Brain microvascular endothelial cell (primary cell): ENCODE measurements around the gene SLC12A4.

Experiments
- DNase-seq: peaks from one replicate; pipeline ENCODE4 v3.0.0-alpha.2; 2020
- H3K27ac ChIP-seq: fragments of 250-450 bp; sonication (Bioruptor Pico); 2 replicates; pipeline ENCODE4 v1.5.1; 2020; ENCODE audit warnings: mild to moderate bottlenecking, moderate library complexity
- H3K27me3 ChIP-seq: fragments of 250-450 bp; sonication (Bioruptor Pico); replicated peaks from 2 replicates; pipeline ENCODE4 v1.5.1; 2020; ENCODE audit warnings: mild to moderate bottlenecking
- H3K36me3 ChIP-seq: fragments of 250-450 bp; sonication (Bioruptor Pico); replicated peaks from 2 replicates; pipeline ENCODE4 v1.5.1; 2020; ENCODE audit warnings: mild to moderate bottlenecking
- H3K4me3 ChIP-seq: 2 replicates; pipeline ENCODE4 v1.5.1; 2011; ENCODE audit warnings: low read depth, mild to moderate bottlenecking, control low read depth, low read length, moderate library complexity
- in situ Hi-C: cut with HindIII; loops from 2 replicates; pipeline ENCODE4 v1.10.0; 2017; ENCODE audit warnings: low sequenced_read_pairs, low pct_ligation_motif_present
- TF ChIP-seq, protein P1 (sequence below): IDR thresholded peaks from 2 replicates; pipeline ENCODE4 v1.5.1; 2011; ENCODE audit warnings: low read depth, mild to moderate bottlenecking, moderate library complexity, low read length, control low read depth, inconsistent platforms; ENCODE audit errors: missing control alignments

Gene SLC12A4

DNA sequence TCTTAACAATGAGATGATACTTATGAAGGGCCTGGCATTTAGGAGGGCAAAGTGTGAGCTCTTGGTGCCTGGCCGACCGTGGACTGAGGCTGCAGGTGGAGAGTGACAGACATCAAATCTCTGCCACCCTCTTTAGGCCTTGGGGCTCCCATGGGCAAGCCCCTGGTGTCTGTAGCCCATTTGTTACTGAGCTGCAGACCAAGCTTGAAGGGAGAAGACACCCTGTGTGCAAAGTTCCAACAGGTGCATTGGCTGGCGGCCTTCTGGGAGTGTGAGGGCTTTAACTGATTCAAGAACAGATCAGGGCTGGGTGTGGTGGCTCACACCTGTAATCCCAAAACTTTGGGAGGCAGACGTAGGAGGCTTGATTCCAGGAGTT, 36.0 kb downstream of the SLC12A4 start:
- Histone ChIP-seq H3K27me3 (no peaks in the 10 kb centered on the region), H3K4me3 (no peak overlapping the region), H3K27ac (no peak overlapping the region), H3K36me3 (peaks cover 11% of the 10 kb centered on the region)
- no peak for DNase-seq
- in situ Hi-C loops = no loop called here
- TF ChIP-seq, protein P1, sequence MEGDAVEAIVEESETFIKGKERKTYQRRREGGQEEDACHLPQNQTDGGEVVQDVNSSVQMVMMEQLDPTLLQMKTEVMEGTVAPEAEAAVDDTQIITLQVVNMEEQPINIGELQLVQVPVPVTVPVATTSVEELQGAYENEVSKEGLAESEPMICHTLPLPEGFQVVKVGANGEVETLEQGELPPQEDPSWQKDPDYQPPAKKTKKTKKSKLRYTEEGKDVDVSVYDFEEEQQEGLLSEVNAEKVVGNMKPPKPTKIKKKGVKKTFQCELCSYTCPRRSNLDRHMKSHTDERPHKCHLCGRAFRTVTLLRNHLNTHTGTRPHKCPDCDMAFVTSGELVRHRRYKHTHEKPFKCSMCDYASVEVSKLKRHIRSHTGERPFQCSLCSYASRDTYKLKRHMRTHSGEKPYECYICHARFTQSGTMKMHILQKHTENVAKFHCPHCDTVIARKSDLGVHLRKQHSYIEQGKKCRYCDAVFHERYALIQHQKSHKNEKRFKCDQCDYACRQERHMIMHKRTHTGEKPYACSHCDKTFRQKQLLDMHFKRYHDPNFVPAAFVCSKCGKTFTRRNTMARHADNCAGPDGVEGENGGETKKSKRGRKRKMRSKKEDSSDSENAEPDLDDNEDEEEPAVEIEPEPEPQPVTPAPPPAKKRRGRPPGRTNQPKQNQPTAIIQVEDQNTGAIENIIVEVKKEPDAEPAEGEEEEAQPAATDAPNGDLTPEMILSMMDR = no peak

DNA sequence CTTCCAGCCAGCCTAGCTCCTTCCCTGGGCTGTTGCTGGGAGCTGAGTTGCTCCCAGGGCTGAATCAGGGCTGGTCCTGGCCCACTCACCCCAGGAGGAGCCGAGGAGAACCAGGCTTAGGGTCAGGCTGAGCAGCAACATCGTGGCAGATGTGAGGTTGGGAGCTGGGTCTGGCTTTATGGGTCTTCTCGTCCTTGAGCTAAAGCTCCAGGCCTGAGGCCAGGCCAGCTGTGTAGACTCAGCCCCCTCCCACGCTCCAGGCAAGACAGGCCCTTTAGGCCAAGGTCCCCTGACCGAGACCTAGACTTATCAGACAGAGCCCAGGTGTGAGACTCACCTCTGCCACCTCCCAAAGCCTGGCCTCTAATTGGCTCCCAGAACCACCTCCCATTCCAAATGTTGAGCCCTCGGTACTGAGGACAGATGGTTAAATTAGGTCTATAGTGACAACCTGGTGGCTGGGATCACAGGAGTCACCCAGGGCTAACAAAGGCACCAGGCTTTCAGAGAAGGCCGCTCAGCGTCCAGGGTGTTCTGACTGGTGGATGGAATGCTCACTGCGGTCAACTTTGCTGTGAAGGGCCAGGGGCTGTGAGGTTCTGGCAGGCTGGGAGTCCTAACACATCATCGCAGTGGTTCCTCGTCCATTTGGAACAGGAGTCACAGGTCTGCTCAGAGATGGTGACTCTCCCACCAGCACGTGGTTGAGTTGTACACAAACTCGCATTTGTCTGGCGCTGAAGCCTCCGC, 36.5 kb downstream of the SLC12A4 start, which contains the start of gene CTRL:
Gene CTRL, minus strand, starts transcription at position 151 of the 750 bp plus-strand sequence. Its CDS starts 10 bp downstream, at position 141.
- DNase-seq = no peak
- TF ChIP-seq, protein P1 = peak; percentile 40
- peaks cover 11% of the 10 kb centered on the region for H3K36me3 ChIP-seq
- no peaks in the 10 kb centered on the region for H3K27me3 ChIP-seq
- H3K27ac ChIP-seq = no peak within 1 kb of the TSS
- no peak within 1 kb of the TSS for H3K4me3 ChIP-seq
- in situ Hi-C loops = no loop called here

DNA sequence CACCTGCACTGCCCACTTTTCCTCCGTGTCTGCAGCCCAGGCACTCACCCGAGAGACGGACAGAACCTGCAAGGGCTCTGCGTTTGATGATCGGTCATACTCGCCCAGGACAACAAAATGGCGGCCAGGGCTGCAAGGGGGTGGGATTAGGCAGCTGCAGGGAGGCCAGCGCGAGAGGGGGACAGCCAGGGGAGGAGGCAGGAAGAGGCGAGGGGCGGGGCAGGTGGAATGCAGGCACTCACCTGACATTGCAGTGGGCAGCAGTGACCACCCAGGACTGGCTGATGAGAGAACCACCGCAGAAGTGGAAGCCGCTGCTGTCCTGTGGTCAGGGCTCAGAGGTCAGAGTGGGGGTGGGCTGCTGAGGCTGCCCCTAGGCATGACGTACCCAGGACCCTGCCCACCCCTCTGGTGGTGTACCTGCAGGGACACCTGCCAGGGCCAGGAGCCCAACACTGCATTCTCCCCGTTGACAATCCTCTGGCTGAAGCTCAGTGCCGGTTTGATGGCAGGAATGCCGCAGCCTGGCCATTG, 37.7 kb downstream of the SLC12A4 start:
- Histone ChIP-seq H3K27ac (no peak overlapping the region), H3K36me3 (peaks cover 11% of the 10 kb centered on the region), H3K27me3 (no peaks in the 10 kb centered on the region), H3K4me3 (no peak overlapping the region)
- TF ChIP-seq, protein P1 = no peak
- in situ Hi-C loops = no loop called here
- DNase-seq = no peak

DNA sequence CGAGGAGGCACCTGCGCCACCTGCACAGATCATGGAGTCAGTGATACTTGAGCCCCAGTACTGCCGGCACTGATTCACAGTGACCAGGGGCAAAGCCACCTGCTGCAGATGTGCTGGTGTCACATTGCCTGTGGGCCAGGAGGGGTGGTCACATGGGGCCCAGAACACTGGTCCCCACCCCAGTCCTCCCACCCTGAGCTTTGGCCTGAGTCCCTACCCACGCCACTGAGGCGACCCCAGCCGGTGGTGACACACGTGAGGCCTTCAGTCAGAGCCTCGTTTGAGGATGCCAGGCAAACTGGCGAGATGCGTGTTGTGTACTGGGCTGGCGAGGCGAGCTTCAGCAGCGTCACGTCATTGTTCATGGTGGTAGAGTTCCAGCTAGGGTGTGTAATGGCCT, 38.2 kb downstream of the SLC12A4 start:
- TF ChIP-seq, protein P1 = no peak
- Histone ChIP-seq H3K4me3 (no peak overlapping the region), H3K27me3 (no peaks in the 10 kb centered on the region), H3K27ac (no peak overlapping the region), H3K36me3 (peaks cover 11% of the 10 kb centered on the region)
- in situ Hi-C loops = no loop called here
- no peak for DNase-seq

GRCh38 chr16:67928561-67929364, 39.7 kb downstream of the SLC12A4 start:
- Histone ChIP-seq H3K27ac (no peak overlapping the region), H3K36me3 (peaks cover 11% of the 10 kb centered on the region), H3K4me3 (no peak overlapping the region), H3K27me3 (no peaks in the 10 kb centered on the region)
- TF ChIP-seq, protein P1 = peak; percentile 92
- peak; percentile 34 for DNase-seq
- in situ Hi-C loops = no loop called here
